RKO (cell line): Measurements from ENCODE around the gene ELMO3.

Experiments
- DNase-seq: peaks from one replicate; pipeline ENCODE4 v3.0.0-alpha.2; 2016; ENCODE audit warnings: low spot score

Gene ELMO3

DNA sequence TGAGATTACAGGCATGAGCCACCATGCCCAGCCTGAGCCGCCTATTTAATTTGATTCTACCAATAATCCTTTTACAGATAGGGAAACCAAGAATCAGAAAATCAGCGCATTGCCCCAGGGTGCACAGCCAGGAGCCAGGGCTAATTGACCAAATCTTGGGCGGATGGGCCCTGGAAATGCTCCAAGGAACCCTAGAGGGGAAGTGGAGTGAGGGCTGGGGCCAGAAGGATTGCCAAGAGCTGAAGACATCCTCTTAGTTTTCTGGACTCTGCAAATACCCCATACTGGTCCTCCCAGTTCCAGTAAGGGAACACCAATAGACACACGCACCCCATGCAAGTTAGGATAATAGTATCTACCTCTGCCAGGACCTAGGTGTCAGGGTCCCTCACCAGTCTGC lies 44.5 kb downstream of the ELMO3 start:
- no peak for DNase-seq

GRCh38 chr16:67244387-67245185 lies 45.7 kb downstream of the ELMO3 start:
- DNase-seq = peak; percentile 78

- no peak for DNase-seq
Measured at GRCh38 chr16:67245186-67245585, 46.3 kb downstream of the ELMO3 start.

GRCh38 chr16:67245674-67246080 lies 46.7 kb downstream of the ELMO3 start:
- DNase-seq = peak; percentile 70

DNA sequence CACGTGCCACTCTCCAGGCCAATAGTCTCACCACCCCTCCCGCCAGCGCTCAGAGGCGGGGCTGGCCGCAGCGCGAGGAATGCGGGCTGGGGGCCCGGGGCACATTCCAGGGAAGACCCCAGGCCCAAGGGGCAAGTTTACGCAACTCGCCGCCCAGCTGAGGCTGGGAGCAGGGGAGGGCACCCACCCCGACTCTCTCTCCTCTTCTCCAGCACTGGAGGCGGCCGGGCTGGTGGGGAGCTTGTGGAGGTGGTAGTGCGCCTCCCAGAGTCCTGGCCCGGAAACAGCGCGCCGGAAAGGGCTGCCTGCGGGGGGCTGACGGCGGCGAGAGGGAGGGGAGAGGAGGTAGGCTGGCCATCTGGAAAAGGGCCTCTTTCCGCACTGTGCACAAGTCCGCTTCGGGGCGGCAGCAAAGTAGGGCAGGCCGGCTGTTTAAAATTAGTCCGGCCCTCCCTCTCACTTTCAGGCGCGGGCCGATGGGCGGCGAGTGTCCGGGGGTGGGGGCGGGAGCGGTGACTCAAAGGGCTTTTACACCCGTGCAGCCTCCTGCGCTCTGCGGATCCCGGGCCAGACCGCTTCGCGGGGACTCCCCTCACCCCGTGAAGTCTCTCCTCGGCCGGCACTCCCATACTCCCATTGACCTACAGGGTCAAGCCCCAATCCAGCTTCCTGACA lies 47.3 kb downstream of the ELMO3 start:
- DNase-seq = peak; percentile 82

- DNase-seq = no peak
Measured at GRCh38 chr16:67246756-67247191, 47.8 kb downstream of the ELMO3 start.

DNA sequence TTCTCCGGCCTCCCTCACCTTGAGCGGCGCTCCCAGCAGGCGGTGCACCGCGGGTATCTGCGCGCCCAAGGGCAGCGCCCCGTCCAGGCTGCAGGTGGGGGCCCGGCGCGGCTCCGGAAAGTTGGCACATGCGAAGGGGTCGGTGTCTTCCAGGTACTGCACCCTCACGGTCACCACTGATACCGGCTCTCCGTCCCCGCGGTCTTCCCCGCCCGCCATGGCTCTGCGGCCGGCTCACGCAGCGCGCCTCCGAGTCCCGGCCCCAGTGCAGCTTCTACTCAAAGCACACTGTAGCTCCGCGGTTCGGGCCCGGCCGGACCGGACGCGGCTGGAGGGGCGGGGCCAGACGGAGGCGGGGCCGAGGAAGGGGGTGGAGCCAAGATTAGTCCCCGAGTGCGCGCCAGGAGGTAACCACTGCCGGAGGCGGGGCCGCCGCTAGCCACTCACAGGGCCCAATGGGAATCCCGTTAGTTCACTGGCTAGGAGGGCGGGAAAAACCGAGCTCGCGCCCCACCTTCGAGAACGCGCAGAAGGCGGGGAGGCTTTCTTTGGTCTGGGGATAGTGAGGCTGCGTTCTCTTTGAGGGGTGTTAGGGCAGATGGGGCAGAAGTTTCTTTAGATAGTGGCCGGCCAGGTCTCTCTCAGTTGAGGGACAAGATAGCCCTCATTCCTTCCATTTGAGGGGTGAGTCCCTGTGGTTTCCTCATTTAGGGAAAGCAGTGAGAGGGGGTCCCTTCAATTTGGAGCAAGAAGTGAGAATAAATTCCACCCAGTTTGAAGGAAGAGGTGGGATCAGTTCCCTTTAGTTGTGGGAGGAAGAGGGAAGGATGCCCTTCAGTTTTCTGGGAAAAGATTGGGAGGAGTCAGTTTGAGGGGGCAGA lies 48.5 kb downstream of the ELMO3 start, which contains the start of gene FHOD1:
Gene FHOD1, minus strand, starts transcription at position 290 of the 881 bp plus-strand sequence. Its CDS starts 71 bp downstream, at position 219.
- peak; percentile 97 for DNase-seq

DNA sequence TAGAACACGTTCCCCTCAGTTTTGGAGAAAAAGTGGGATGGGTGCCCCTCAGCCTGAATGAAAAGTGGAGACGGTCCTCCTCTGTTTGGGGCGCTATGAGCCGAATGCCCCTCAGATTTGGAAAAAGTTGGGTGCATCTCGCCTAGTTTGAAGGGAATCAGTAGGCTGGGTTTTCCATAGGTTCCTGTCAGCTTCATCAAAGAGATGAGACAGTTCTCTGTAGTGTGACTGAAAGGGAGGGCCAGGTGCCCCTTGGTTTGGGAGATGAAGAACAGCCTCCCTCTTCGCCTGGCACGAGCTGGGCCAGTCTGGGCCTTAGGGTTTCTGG lies 49.1 kb downstream of the ELMO3 start:
- DNase-seq = peak; percentile 64

- peak; percentile 34 for DNase-seq
Measured at GRCh38 chr16:67248401-67249177, 49.7 kb downstream of the ELMO3 start, which contains the start of gene SLC9A5. Gene SLC9A5, plus strand, starts transcription at chr16:67248979. Its CDS starts 36 bp downstream, at chr16:67249015.

GRCh38 chr16:67249178-67250044 lies 50.5 kb downstream of the ELMO3 start:
- DNase-seq = no peak

GRCh38 chr16:67250045-67250327 lies 51.1 kb downstream of the ELMO3 start:
- DNase-seq = no peak

DNA sequence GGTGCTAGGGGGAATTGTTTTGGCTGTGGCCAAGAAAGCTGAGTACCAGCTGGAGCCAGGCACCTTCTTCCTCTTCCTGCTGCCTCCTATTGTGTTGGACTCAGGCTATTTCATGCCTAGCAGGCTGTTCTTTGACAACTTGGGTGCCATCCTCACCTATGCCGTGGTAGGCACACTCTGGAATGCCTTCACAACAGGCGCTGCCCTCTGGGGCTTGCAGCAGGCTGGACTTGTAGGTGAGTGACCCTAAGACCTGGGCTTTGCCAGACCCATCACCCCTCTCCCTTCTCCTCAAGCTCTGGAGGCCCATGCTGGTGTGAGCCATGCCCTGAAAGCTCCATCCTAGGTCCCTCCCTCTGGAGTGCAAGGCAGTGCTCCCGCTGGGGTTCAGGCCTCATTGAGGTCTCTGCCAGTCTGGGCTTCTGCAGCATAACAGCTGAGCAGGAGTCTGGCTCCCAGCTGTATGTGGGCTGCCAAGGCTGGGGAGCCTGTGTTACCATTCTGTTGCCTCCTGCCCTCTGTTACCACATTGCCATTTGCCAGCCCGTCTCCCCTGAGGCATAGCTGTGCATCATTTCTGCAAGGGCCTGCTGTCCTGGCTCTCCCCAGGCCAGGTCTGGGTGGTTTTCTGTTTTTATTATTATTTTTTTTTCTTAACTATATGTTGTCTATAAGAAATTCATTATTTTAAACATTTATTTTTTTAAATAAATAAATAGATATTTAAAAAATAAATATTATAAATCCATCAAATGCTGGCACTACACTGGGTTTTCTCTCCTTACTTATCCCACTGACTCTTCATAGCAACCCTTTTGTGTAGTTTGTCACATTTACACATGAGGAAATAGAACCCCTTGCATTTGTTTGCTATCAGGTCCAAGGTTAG lies 53.9 kb downstream of the ELMO3 start:
- DNase-seq = no peak
